RPMI8226 (cell line): Measurements from ENCODE around the gene AVP.
"Not testable (repeated sequence)": the region's sequence is repeated elsewhere in the genome, so short reads cannot be mapped to it uniquely, and the experiment has no call there.

Experiments used
- DNase-seq: peaks from one replicate; pipeline ENCODE4 v3.0.0-alpha.2; 2015

AVP gene

DNA sequence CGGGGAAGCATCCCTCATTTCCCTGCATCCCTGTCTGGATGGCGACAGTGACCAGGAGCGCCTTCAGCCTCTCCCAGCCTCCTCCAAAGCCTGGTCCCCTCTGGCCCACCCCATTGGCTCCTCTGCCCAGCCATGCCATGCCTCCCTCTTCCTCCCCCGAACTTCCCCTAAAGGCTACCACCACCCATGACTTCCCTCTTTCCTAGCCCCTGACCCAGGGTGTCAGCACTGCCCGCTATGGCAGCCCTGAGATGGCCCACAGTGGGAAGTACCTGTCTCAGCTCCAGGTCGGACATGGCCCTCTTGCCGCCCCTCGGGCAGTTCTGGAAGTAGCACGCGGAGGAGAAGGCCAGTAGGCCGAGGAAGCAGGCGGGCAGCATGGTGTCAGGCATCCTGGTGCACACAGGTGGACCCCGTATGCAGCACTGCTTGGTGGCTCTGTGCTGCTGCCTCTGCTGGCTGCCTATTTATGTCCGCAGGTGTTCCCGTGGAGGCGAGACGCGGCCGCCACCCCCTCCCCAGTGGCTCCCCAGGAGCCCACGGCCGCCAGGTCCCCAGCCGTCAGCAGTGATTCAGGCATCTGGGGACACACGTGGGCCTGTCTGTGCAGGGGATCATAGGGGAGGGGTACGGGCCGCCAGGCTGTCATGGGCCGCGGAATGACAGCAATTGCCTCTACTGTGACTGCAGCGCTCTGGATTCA is at the start of gene AVP:
Gene AVP (minus strand): TSS at position 442 of the 703 bp plus-strand sequence. CDS start 50 bp downstream, at position 392.
- no peak for DNase-seq

DNA sequence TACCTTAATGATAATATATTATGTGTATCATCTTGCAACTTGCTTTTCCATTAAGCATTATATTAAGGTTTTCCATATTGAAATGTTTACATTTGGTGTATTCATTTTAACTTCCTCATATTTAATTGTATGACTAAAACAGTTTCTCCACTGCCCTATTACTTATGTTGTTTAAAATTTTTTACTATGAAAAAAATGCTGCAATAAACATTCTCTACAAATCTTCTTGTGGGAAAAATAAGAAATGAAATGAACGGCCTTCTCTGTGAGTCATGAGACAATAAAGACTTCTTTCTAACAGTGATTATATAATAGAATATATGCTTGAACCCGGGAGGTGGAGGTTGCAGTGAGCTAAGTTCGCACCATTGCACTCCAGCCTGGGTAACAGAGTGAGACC is 49.6 kb upstream of the AVP start:
- DNase-seq: no peak

DNA sequence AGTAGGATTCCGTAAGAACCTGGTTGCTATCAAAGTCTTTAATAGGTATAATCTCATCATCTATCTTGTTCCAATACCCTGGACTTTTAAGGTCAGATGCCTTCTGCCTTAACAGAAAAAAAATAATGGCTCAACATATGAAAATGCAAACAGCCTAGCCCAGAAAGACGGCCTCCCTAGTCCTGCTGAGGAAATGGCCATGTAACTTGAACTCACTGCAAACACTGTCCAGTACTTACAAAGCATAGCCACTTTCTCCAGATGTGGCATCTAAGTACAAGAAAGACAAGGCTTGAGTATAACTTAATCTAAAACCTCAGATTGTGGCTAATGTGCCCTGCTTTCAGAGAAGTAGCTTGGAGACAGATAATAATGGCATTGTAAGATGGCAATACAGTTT is 48.6 kb upstream of the AVP start:
- no peak for DNase-seq

DNA sequence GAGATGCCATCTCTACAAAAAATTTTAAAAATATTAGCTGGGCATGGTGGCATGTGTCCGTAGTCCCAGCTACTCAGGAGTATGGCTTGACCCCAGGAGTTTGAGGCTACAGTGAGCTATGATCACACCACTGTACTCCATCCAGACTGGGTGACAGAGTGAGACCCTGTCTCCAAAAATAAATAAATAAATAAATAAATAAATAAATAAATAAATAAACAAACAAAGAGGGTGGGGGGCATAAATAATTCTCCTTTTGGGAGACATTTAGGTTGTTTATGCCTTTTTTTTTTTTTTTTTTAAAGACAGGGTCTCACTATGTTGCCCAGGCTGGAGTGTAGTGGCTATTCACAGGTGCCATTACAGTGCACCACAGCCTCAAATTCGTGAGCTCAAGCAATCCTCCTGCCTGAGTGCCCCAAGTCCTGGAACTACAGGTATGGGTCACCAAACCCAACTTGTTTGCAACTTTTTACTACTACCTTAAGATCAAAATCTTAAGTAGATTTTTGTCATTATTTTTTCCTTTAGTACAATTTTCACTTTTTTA is 45.6 kb upstream of the AVP start:
- no peak for DNase-seq

- no peak for DNase-seq
Measured at GRCh38 chr20:3129094-3129493, 44.6 kb upstream of the AVP start.

- DNase-seq: no peak
Measured at GRCh38 chr20:3128275-3128984, 43.9 kb upstream of the AVP start.

DNA sequence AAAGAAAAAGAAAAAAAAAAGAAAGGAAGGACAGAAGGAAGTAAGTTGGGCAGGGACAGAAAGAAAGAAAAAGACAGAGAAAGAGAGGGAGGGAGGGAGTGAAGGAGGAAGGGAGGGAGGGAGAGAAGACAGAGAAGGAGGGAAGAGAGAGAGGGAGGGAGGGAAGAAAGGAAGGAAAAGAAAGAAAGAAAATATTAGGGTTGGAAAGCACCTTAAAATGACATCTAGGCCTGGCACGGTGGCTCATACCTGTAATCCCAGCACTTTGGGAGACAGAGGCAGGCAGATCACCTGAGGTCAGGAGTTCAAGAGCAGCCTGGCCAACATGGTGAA is 42.0 kb upstream of the AVP start:
- no peak for DNase-seq

DNA sequence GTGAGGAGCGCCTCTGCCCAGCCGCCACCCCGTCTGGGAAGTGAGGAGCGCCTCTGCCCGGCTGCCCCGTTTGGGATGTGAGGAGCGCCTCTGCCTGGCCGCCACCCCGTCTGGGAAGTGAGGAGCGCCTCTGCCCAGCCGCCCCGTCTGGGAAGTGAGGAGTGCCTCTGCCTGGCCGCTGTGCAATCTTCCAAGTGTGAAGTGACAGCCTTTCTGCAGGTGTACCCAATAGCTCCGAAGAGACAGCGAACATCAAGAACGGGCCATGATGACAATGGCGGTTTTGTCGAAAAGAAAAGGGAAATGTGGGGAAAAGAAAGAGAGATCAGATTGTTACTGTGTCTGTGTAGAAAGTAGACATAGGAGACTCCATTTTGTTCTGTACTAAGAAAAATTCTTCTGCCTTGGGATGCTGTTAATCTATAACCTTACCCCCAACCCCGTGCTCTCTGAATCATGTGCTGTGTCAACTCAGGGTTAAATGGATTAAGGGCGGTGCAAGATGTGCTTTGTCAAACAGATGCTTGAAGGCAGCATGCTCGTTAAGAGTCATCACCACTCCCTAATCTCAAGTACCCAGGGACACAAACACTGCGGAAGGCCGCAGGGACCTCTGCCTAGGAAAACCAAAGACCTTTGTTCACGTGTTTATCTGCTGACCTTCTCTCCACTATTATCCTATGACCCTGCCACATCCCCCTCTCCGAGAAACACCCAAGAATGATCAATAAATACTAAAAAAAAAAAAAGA is 41.4 kb upstream of the AVP start:
- not testable (repeated sequence) for DNase-seq

DNA sequence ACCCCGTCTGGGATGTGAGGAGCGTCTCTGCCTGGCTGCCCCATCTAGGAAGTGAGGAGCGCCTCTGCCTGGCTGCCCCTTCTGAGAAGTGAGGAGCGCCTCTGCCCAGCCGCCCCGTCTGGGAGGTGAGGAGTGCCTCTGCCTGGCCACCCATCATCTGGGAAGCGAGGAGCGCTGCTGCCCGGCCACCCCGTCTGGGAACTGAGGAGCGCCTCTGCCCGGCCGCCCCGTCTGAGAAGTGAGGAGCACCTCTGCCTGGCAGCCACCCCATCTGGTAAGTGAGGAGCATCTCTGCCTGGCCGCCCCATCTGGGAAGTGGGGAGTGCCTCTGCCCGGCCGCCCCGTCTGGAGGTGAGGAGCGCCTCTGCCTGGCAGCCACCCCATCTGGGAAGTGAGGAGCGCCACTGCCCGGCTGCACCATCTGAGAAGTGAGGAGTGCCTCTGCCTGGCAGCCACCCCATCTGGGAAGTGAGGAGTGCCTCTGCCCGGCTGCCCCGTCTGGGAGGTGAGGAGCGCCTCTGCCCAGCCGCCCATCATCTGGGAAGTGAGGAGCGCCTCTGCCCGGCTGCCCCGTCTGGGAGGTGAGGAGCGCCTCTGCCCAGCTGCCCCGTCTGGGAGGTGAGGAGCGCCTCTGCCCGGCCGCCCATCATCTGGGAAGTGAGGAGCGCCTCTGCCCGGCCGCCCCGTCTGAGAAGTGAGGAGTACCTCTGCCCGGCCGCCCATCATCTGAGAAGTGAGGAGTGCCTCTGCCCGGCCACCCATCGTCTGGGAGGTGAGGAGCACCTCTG is 40.4 kb upstream of the AVP start:
- not testable (repeated sequence) for DNase-seq

DNA sequence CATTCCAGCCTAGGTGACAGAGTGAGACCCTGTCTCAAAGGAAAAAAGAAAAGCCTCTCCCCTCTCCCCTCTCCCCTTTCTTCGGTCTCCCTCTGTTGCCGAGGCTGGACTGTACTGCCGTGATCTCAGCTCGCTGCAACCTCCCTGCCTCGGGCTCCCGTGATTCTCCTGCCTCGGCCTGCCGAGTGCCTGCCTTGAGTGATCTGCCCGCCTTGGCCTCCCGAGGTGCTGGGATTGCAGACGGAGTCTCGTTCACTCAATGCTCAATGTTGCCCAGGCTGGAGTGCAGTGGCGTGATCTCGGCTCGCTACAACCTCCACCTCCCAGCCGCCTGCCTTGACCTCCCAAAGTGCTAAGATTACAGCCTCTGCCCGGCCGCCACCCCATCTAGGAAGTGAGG is 39.6 kb upstream of the AVP start:
- not testable (repeated sequence) for DNase-seq

DNA sequence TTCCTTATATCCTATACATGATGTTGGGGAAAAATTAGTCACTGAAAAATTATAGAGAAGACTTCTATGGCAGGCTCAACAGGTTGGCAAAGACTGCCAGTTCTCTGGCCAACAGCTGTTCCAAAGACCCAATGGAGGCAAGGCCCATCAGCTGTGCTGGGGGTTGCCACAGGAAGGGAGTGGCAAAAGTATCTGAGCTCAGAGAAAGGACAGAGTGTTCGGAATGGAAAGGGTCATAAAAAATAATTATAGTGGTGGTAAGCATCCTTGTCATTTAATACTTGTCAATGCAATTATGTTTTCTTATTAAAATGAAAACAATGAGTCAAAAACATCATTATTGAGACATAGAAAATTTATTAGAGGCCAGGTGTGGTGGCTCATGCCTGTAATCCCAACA is 39.0 kb upstream of the AVP start:
- no peak for DNase-seq

DNA sequence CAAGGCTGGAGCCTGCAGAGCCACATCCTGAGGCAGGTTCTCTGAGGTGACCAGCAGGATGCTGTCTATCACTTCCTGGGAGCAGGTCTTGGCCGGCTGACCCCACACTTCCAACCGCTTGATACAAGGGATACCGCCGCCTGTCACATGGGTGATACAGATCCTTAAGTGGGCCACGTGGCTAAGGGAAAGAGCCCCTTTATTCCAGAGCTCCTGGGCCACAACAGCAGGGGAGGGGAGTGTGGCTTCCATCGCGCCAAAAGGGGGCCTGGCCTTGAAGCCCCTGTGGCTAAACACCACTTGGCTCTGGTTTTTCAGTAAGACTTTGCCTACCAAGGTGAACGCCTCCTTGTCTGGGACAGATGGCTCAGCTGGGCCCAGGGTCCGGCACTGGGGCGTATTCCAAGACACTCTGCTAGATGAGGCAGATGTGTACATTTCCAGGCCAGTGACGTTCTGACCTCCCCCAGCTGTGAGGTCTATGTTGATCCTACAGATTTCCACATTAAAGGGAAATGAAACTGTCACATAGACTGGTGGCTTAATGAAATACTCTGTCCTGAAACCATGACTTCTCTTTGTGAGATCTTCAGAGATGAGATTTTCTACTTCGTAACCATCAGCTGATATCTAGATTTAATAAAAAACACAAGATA is 37.6 kb upstream of the AVP start:
- no peak for DNase-seq

DNA sequence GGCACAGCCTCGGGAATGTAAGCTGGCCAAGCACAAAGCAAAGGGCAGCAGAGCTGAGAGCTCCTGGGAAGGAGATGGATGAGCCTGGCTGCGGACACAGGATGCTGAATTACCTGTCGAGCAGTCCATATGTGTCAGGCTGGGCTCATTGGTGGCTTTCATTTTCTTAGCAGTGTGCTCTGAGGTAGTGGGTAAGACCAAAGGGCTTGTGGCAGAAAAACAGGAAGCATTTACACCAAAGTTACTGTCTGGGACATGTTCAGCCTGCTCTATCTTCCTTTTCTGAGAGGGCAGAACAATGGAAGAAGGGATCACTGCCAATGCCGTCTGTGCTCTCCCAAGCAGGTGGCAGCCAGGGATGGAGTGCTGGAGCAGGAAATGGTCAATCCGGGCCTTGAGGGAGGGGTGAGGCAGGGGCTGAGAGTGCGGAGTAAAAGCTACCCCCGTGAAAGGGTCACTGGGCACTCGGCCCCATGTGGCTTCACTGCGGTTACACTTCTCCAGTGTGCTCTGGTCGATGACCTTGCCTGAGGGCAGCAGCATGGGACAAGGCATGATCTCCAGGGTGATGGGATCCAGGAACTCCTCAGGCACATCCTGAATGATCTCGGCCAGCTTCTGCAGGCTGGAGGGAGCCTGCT is 36.9 kb upstream of the AVP start:
- no peak for DNase-seq

DNA sequence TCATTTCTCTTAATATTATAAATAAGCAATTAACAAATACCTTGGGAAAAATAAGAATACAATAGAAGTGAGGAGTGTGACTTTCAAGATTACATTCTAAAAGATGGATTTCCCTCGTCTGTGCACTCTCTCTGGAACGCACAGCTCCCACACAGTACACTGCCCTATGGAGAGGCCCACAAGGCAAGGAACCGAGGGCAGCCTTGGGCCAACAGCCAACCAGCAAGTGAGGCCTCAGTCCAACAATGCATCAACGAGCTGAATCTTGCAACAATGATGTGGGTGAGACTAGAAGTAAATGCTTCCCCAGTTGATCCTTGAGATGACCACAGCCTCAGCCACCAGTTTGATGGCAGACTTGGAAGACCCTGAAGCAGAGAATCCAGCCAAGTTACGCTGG is 34.5 kb upstream of the AVP start:
- no peak for DNase-seq

GRCh38 chr20:3117839-3118379 is 33.4 kb upstream of the AVP start:
- DNase-seq: peak; percentile 74

GRCh38 chr20:3116341-3116740 is 31.8 kb upstream of the AVP start:
- DNase-seq: no peak

GRCh38 chr20:3115190-3116107 is 30.9 kb upstream of the AVP start:
- peak; percentile 39 for DNase-seq

DNA sequence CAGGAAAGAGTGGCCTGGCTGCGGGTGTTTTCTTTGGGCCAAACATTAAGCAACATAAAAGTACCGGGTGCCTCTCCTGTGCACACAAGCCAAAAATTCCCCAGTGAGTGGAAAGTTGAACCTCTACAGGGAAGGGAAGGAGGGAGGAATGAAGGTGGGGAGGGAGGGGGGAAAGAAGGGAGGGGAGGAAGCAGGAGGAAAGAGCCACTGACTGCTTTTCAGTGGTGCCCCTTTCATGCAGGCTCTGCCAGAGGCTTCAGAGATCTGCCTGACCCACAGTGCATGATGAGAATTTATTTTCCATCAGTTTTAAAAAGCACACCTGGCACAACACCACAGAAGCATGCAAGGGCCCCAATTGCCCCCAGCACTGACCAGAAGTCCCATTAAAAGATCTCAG is 27.5 kb upstream of the AVP start:
- DNase-seq: no peak

DNA sequence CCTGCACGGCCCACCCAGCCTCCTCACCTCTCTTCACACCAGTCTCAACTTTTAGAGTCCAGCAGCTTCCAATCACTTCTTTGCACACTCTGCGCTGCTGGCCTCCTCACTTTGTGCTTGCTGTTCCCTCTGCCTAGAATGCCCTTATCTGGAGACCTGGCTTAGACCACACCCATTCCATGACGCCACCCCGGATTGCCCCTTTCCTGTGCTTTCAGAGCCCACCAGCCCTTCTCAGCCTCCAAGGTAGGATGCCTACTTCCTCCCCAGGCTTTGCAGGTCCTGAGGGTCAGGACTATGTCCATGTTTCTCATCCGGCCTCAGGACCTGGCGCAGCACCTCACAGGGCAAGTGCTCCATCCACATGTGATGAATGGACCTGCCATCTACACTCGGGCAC is 27.0 kb upstream of the AVP start:
- DNase-seq: no peak
